SK-N-MC (cell line): ENCODE results near the gene PTGER4.

ENCODE experiments used
- DNase-seq: peaks from one replicate; pipeline ENCODE4 v3.0.0-alpha.2; 2011; ENCODE audit warnings: low read depth, low spot score
- H3K27ac ChIP-seq: fragments of 200-600 bp; sonication (generic); 2 replicates; pipeline ENCODE4 v1.5.1; 2016; ENCODE audit warnings: mixed run types
- H3K36me3 ChIP-seq: fragments of 200-600 bp; sonication (generic); 2 replicates; pipeline ENCODE4 v1.6.1; 2017; ENCODE audit warnings: antibody characterized with exemption, low read length, mixed read lengths; ENCODE audit not compliant: insufficient read depth
- H3K4me3 ChIP-seq: fragments of 200-600 bp; sonication (generic); 2 replicates; pipeline ENCODE4 v1.5.1; 2016
- H3K9ac ChIP-seq: fragments of 200-600 bp; sonication (generic); 2 replicates; pipeline ENCODE4 v1.8.0; 2017; ENCODE audit warnings: mixed run types, mixed read lengths; ENCODE audit not compliant: insufficient read length
- H3K9me3 ChIP-seq: fragments of 200-600 bp; sonication (generic); 2 replicates; pipeline ENCODE4 v1.6.1; 2017; ENCODE audit warnings: low read depth, mild to moderate bottlenecking, antibody characterized with exemption, low read length, moderate library complexity, mixed read lengths
- EZH2 ChIP-seq: fragments of 200-600 bp; sonication (generic); IDR thresholded peaks from one replicate; pipeline ENCODE4 v1.6.1; 2017; ENCODE audit warnings: antibody characterized with exemption
- FOXP2 ChIP-seq: optimal IDR thresholded peaks from 2 replicates; pipeline ENCODE3; 2011; ENCODE audit warnings: mild to moderate bottlenecking, moderate library complexity; ENCODE audit not compliant: insufficient read depth; ENCODE audit errors: extremely low read length, control extremely low read depth
- POLR2AphosphoS5 ChIP-seq: IDR thresholded peaks from 2 replicates; pipeline ENCODE4 v1.6.1; 2012; ENCODE audit warnings: mild to moderate bottlenecking, low read depth, low read length, borderline replicate concordance

Gene PTGER4

DNA sequence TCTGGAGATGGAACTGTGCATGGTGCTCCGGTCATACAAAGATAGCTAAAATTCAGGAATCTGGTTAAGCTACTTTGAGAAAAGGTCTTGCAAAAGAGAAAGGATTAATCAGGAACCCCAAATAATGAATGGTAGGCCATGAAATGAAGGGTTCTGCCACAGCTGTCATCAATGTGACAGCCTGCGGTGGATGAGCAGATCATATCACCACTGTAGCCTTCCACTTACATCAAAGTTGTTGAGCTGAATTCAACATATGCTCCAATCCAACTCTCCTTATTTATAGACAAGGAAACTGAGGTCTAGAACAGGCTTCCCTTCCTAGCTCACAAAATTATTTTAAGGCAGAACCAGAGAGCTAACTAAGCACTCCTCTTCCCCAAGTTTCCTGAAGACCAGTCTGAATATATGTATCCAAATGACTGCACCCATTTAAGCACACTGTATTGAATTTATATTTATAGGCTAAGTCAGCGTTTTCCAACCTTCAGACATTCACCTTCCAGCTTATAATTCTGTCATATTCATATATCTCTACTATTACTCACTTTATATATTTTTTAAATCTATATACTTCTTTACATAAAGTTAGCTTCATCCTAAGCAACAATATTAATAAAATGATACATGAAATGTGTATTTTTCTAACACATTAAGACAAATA is 13.9 kb upstream of the PTGER4 start:
- Histone ChIP-seq H3K9me3 (no peaks in the 10 kb centered on the region), H3K36me3 (no peaks in the 10 kb centered on the region), H3K9ac (no peak overlapping the region), H3K27ac (no peak overlapping the region), H3K4me3 (no peak overlapping the region)
- no peak for DNase-seq
- no peak for TF ChIP-seq POLR2AphosphoS5
- TF ChIP-seq FOXP2, result no peak
- TF ChIP-seq EZH2, result no peak

DNA sequence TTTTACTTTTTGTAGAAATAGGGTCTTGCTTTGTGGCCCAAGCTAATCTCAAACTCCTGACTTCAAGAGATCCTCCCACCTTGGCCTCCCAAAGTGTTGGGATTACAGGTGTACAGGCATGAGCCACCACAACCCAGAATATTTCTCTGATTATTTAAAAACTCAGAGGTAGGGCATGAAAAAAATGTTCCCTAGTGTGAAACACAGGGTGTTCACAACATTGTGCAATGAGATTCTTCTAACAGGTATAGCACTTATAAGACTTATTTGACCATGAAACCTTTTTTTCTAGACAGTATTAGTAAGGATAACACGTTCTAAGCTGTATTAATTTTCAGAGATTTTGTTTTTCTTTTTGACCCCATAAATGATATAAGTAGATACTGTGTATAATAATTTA is 13.1 kb upstream of the PTGER4 start:
- Histone ChIP-seq H3K36me3 (no peaks in the 10 kb centered on the region), H3K4me3 (no peak overlapping the region), H3K9me3 (no peaks in the 10 kb centered on the region), H3K27ac (no peak overlapping the region), H3K9ac (no peak overlapping the region)
- TF ChIP-seq POLR2AphosphoS5 (no peak), FOXP2 (no peak), EZH2 (no peak)
- no peak for DNase-seq

DNA sequence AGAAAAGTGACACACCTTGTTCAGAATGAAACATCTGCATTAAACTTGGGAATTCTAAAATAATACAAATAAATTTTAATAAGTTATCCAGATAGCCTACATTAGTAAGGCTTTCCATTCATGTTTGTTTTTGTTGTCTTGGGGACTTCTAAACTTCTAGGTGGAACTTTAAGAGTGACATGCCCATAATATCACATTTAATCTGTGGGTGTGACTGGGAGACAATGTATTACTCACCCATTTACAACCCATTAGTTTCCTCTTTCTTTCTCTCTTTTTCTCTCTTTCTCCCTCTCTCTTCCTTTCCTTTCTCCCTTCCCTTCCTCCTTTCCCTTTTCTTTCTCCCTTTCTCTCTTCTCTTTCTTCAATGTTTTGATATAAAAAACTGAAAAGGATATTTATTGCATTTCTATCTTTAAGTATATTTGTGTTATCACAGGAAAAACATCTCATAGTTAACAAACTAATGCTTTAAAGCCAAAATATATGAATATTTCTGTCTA is 12.5 kb upstream of the PTGER4 start:
- no peak overlapping the region for H3K9ac ChIP-seq
- no peak overlapping the region for H3K27ac ChIP-seq
- no peak overlapping the region for H3K4me3 ChIP-seq
- TF ChIP-seq EZH2, result no peak
- TF ChIP-seq POLR2AphosphoS5, result no peak
- TF ChIP-seq FOXP2, result no peak
- no peaks in the 10 kb centered on the region for H3K9me3 ChIP-seq
- DNase-seq, result no peak
- H3K36me3 ChIP-seq, result no peaks in the 10 kb centered on the region

DNA sequence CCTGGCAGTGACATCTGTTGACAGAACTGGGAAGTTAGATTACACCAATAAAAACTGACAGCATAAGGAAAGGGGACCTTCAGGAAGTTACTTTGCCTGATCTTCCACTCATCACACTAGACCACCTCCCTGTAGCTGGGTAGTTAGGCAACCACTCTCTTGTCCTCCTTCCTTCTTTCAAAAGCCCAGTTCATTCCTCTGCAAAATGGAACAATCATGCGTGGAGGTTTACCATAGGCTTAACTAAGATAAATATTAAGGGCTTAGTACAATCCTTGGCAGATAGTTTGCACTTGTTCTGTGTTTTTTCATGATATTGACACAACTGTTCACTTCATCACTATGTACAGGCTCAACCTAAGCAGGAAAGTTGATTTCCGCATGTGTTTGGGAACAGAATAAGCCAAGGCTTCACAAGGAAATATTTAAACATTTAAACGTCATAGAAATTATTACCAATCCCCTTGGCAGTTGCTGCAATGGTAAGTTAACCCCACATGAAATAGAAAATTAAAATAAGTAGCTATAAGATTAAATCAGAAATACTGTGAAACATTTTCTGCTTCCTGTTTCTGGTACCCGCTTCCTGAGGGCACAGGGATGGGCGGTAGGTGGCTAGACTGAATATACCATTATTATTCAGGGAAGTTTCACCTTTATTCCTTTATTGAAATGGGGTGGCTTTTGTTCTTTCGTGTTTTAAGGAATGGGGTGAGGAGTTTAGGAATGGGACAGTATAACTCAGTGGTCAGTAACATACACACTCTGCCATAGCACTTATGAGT is 9.9 kb upstream of the PTGER4 start:
- no peaks in the 10 kb centered on the region for H3K36me3 ChIP-seq
- no peaks in the 10 kb centered on the region for H3K9me3 ChIP-seq
- no peak for DNase-seq
- H3K9ac ChIP-seq, result no peak overlapping the region
- no peak overlapping the region for H3K4me3 ChIP-seq
- TF ChIP-seq EZH2, result no peak
- no peak for TF ChIP-seq FOXP2
- TF ChIP-seq POLR2AphosphoS5, result no peak
- H3K27ac ChIP-seq, result no peak overlapping the region

DNA sequence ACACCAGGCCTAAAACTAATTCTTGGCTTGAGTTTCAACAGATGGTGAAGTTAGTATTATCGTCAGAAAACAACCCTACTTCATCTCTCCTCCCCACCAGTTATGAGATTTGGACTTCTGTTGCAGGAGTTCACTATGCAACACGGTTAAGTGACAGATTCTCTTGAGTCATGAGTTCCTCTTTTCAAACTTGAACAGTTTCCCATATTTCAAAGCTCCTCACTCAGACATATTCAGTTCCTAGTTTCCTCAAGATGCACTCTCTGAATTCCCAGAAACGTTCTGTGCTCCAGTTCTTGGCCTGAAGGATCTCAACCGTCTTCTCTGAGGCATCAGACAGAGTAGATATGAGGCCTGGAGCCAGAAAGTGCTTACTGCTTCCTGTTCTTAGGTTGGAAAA is 7.3 kb upstream of the PTGER4 start:
- no peak for DNase-seq
- TF ChIP-seq POLR2AphosphoS5, result no peak
- TF ChIP-seq EZH2, result no peak
- no peak for TF ChIP-seq FOXP2
- Histone ChIP-seq H3K36me3 (no peaks in the 10 kb centered on the region), H3K27ac (no peak overlapping the region), H3K9me3 (no peaks in the 10 kb centered on the region), H3K4me3 (no peak overlapping the region), H3K9ac (no peak overlapping the region)

DNA sequence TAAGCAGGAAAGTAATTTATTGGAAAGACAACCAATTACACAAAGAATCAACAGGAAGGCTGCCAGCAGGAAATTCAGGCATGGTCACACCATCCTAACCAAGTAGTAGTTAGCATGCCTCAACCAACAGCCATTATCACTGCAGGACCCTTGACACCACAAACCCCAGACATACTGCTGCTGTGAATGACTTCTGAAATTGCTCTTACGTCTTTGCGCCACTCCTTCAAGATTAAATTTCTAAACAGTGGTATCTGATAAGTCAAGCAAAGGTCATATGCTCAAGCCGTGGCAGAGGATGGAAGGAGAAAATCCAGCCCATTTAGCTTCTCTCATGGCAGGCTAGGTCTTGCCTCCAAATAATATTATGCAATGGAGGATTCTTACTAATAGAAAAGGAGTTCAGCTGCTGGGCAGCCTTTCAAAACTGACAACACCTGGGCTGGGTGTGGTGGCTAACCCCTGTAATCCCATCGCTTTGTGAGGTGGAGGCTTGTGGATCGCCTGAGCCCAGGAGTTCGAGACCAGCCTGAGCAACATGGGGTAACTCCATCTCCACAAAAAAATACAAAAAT is 5.0 kb upstream of the PTGER4 start:
- TF ChIP-seq POLR2AphosphoS5 (no peak), FOXP2 (no peak), EZH2 (no peak)
- Histone ChIP-seq H3K27ac (no peak overlapping the region), H3K9me3 (no peaks in the 10 kb centered on the region), H3K4me3 (no peak overlapping the region), H3K36me3 (no peaks in the 10 kb centered on the region), H3K9ac (no peak overlapping the region)
- no peak for DNase-seq

DNA sequence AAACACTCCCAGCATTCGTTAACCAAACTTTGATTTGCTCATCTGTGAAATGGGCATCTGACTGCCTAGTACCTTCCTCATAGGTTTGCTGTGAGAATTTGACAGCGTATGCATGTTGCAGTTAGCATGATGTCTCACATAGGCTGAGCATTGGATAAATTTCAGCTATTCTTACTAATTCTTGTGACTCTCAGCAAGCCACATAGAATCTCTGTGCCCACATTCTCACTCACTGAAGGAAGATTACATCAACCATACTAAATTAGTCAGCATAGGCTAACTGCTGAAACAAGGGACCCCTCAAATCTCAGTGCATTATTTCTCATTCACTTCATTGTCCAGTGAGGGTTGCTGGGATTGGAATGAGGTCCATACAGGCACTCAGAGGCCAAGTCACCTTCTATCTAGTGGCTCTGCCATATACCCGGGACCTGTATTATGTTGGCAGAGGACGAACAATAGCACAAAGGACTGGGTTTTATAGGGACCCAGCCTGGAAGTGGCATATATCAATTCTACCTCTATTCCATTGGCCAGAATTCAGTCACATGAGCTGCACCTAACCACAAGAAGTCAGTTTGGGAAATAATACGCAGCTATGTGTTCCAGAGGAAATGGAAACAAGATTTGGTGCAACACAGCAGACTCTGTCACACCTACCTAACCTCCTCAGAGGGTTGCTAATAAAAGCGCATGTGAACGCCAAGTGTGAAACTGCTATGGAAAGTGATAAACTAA is 4.2 kb upstream of the PTGER4 start:
- no peak overlapping the region for H3K27ac ChIP-seq
- H3K36me3 ChIP-seq, result no peaks in the 10 kb centered on the region
- no peak for DNase-seq
- no peaks in the 10 kb centered on the region for H3K9me3 ChIP-seq
- H3K4me3 ChIP-seq, result no peak overlapping the region
- TF ChIP-seq POLR2AphosphoS5 (no peak), FOXP2 (no peak), EZH2 (no peak)
- no peak overlapping the region for H3K9ac ChIP-seq
